ENCODE results near the gene BMERB1. TPM values are rescaled to one million over a fixed set of nuclear protein-coding genes. Genes with fewer than 3 reads are reported as not detected.

Gene BMERB1
- total RNA-seq, 1 experiment from 2014 or later, result 13.6 TPM

- Mint-ChIP-seq H3K27ac (no peak overlapping the region), H3K36me3 (0 out of 2 replicates have a peak, but pooled peaks cover 3% of the 10 kb centered on the region), H3K27me3 (ENCODE audit: low read depth) (no peaks in the 10 kb centered on the region), H3K4me3 (no peak overlapping the region), H3K9me3 (peaks cover 13% of the 10 kb centered on the region), H3K4me1 (no peaks in the 10 kb centered on the region)
- ChIA-PET CTCF (interaction anchor here (0.5 to 0.8 kb wide), 2 partner anchors 35 to 107 kb away, joined by 3 to 4 read pairs; no protein-coding TSS in a partner anchor), POLR2A (no interaction called here)
- TF ChIP-seq GTF2I (CRISPR knock-in tag; conservative IDR thresholded peaks at IDR 0.05) (0 out of 2 replicates have a peak, but pooled peaks have one; percentile 46), SP1 (CRISPR knock-in tag; conservative IDR thresholded peaks at IDR 0.05) (no peak)
- ATAC-seq (no peak), DNase-seq (ENCODE audit: low spot score) (no peak)
These were observed 9.9 kb downstream of the BMERB1 start for GRCh38 chr16:15444264-15444663.

- Mint-ChIP-seq H3K36me3 (0 out of 2 replicates have a peak, but pooled peaks cover 3% of the 10 kb centered on the region), H3K27ac (no peak overlapping the region), H3K4me3 (no peak overlapping the region), H3K9me3 (peaks cover 13% of the 10 kb centered on the region), H3K27me3 (ENCODE audit: low read depth) (no peaks in the 10 kb centered on the region), H3K4me1 (no peaks in the 10 kb centered on the region)
- no peak for ATAC-seq
- ChIA-PET POLR2A (no interaction called here), CTCF (no interaction called here)
- DNase-seq (ENCODE audit: low spot score), result no peak
- no peak for TF ChIP-seq ZNF425 (CRISPR knock-in tag; conservative IDR thresholded peaks at IDR 0.05)
- no peak for TF ChIP-seq GRHL2 (CRISPR knock-in tag; IDR thresholded peaks at IDR 0.05; ENCODE audit: insufficient replicate concordance, severe bottlenecking)
- TF ChIP-seq NR2C2 (CRISPR knock-in tag; IDR thresholded peaks at IDR 0.05), result no peak
- TF ChIP-seq MAX (CRISPR knock-in tag; IDR thresholded peaks at IDR 0.05), result no peak
- no peak for TF ChIP-seq ETV6 (CRISPR knock-in tag; IDR thresholded peaks at IDR 0.05)
- TF ChIP-seq TEAD4 (CRISPR knock-in tag; IDR thresholded peaks at IDR 0.05), result no peak
- no peak for TF ChIP-seq ZBTB43 (CRISPR knock-in tag; IDR thresholded peaks at IDR 0.05)
- no peak for TF ChIP-seq PRDM15 (CRISPR knock-in tag; IDR thresholded peaks at IDR 0.05)
- TF ChIP-seq TP53 (CRISPR knock-in tag; IDR thresholded peaks at IDR 0.05), result no peak
- TF ChIP-seq ERG (CRISPR knock-in tag; IDR thresholded peaks at IDR 0.05), result no peak
- TF ChIP-seq ZNF512 (CRISPR knock-in tag; IDR thresholded peaks at IDR 0.05; ENCODE audit: borderline replicate concordance), result no peak
- no peak for TF ChIP-seq CREM (CRISPR knock-in tag; IDR thresholded peaks at IDR 0.05)
- TF ChIP-seq USF1 (CRISPR knock-in tag; IDR thresholded peaks at IDR 0.05), result no peak
These were observed 11.1 kb downstream of the BMERB1 start for GRCh38 chr16:15445450-15445849.
